ENCODE results near the gene EMC9. TPM values are rescaled to one million over a fixed set of nuclear protein-coding genes. Genes with fewer than 3 reads are reported as not detected.

Gene EMC9
- polyA plus RNA-seq, 2 of the 4 experiments (the other 2 are of a cell fraction), result 21.5 to 48.5 TPM

- TF ChIP-seq HEYL (CRISPR knock-in tag; IDR thresholded peaks at IDR 0.05) (no peak), ELK1 (IDR thresholded peaks at IDR 0.05; ENCODE audit: low read depth, low read length) (no peak), MAZ (IDR thresholded peaks at IDR 0.05; ENCODE audit: borderline replicate concordance, low read depth, low read length) (no peak), TFCP2L1 (CRISPR knock-in tag; IDR thresholded peaks at IDR 0.05) (no peak)
- H3K4me1 ChIP-seq, result peaks cover 25% of the 10 kb centered on the region
- WGBS (ENCODE audit: missing lambda C conversion rate), result 92% methylated on average over 6 of the region's 14 CpGs
- CTCF ChIA-PET, result interaction anchor here (0.7 to 7.0 kb wide), 7 partner anchors 8 to 132 kb away, joined by 3 to 168 read pairs (median 4); partner anchors contain the start of genes EMC9, IPO4, MDP1 and PSME2
- POLR2A ChIA-PET, result interaction anchor here (0.6 kb wide), 1 partner anchor 158 kb away, joined by 5 read pairs; no protein-coding TSS in a partner anchor
- no peak overlapping the region for H3K4me2 ChIP-seq
- H3K27ac ChIP-seq, result no peak overlapping the region
- no peak overlapping the region for H3K4me3 ChIP-seq
- no peaks in the 10 kb centered on the region for H3K9me3 ChIP-seq
- ATAC-seq (no peak), DNase-seq (ENCODE audit: low read depth in 1 of 2, low spot score in 1 of 2) (no peak), FAIRE-seq (no peak)
Measured at GRCh38 chr14:24164518-24164991, 23.2 kb upstream of the EMC9 start.

GRCh38 chr14:24162093-24162492, 20.7 kb upstream of the EMC9 start:
- FAIRE-seq (no peak), DNase-seq (ENCODE audit: low read depth in 1 of 2, low spot score in 1 of 2) (no peak), ATAC-seq (no peak)
- peak overlapping the region; percentile 86 to 91; a peak in 5 of 6 replicates for H3K27ac ChIP-seq
- H3K4me1 ChIP-seq, result peaks cover 25% of the 10 kb centered on the region
- no peak overlapping the region; the same call in 2 of the 3 replicates for H3K4me3 ChIP-seq
- H3K4me2 ChIP-seq, result peak overlapping the region; percentile 92
- POLR2A ChIA-PET, result interaction anchor here (1.1 to 2.4 kb wide), 3 partner anchors 21 to 48 kb away, joined by 4 to 16 read pairs (median 13); partner anchors contain the start of genes DCAF11, EMC9, NRL and PSME1
- 87% methylated on average over 8 of the region's 8 CpGs for WGBS (ENCODE audit: missing lambda C conversion rate)
- CTCF ChIA-PET, result interaction anchor here (0.8 to 7.0 kb wide), 14 partner anchors 8 to 126 kb away, joined by 3 to 168 read pairs (median 29); partner anchors contain the start of genes DCAF11, EMC9, NRL and PCK2
- no peak for TF ChIP-seq CBX8 (IDR thresholded peaks at IDR 0.05)
- no peak for TF ChIP-seq GATA3 (IDR thresholded peaks at IDR 0.05; ENCODE audit: borderline replicate concordance)
- TF ChIP-seq REST (IDR thresholded peaks at IDR 0.05), result no peak
- TF ChIP-seq RCOR1 (IDR thresholded peaks at IDR 0.05; ENCODE audit: low read depth, low read length), result no peak
- no peak for TF ChIP-seq HES2 (IDR thresholded peaks at IDR 0.05)
- TF ChIP-seq RNF2 (IDR thresholded peaks at IDR 0.05; ENCODE audit: borderline replicate concordance, low read depth), result no peak
- no peak for TF ChIP-seq PHF8 (IDR thresholded peaks at IDR 0.05; ENCODE audit: borderline replicate concordance, low read depth)
- TF ChIP-seq FOXS1 (CRISPR knock-in tag; IDR thresholded peaks at IDR 0.05), result no peak
- TF ChIP-seq SREBF2 (IDR thresholded peaks at IDR 0.05), result no peak
- TF ChIP-seq CTCF (IDR thresholded peaks at IDR 0.05), result no peak
- no peak for TF ChIP-seq MAX (IDR thresholded peaks at IDR 0.05)
- no peak for TF ChIP-seq RAD21 (conservative IDR thresholded peaks at IDR 0.05 in 1 of 2, IDR thresholded peaks at IDR 0.05 in 1 of 2)
- no peak for TF ChIP-seq NPAS2 (CRISPR knock-in tag; IDR thresholded peaks at IDR 0.05; ENCODE audit: borderline replicate concordance)
- no peak for TF ChIP-seq ELK1 (IDR thresholded peaks at IDR 0.05; ENCODE audit: low read depth, low read length)
- TF ChIP-seq ZFP36 (IDR thresholded peaks at IDR 0.05; ENCODE audit: borderline replicate concordance, partially characterized antibody), result no peak
- no peaks in the 10 kb centered on the region for H3K9me3 ChIP-seq

Data from A549 (cell line).